Measurements from ENCODE around the gene RHOF. TPM values are rescaled to one million over a fixed set of nuclear protein-coding genes. Genes with fewer than 3 reads are reported as not detected.
"Not testable (repeated sequence)": the region's sequence is repeated elsewhere in the genome, so short reads cannot be mapped to it uniquely, and the experiment has no call there.

The RHOF gene
- polyA plus RNA-seq, 1 donor from 2014 or later, result 90.0 TPM

DNA sequence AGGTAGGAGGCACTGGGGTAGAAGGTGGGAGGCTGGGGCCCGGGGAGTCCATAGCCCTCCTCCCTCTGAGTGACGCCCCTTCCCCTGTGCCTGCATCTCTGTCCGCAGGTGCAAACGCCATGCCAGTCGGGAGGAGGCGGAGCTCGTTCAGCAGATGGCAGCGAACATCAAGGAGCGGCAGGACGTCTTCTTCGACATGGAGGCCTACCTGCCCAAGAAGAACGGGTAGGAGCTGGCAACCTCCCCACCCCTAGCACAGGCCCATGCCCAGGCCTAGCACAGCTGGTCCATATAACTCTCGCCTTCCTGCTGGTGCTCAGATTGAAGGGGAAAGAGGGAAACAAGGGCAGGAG is 45.3 kb downstream of the RHOF start:
- Mint-ChIP-seq H3K4me1 (peaks cover 0 to 2% (median 0%) of the 10 kb centered on the region in 3 donors), H3K9me3 (no peaks in the 10 kb centered on the region), H3K27me3 (no peaks in the 10 kb centered on the region), H3K27ac (no peak overlapping the region), H3K36me3 (no peaks in the 10 kb centered on the region), H3K4me3 (no peak overlapping the region)

DNA sequence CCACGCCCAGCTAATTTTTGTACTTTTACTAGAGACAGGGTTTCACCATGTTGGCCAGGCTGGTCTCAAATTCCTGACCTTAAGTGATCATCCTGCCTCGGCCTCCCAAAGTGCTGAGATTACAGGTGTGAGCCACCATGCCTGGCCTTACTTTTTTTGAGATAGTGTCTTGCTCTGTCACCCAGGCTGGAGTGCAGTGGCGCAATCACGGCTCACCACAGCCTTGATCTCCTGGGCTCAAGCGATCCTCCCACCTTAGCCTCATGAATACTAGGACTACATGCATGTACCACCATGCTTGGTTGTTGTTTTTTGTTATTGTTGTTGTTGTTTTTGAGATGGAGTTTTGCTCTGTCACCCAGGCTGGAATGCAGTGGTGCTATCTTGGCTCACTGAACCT is 47.9 kb downstream of the RHOF start:
- not testable (repeated sequence) for H3K4me1 Mint-ChIP-seq, H3K4me3 Mint-ChIP-seq, H3K27ac Mint-ChIP-seq, H3K27me3 Mint-ChIP-seq, H3K36me3 Mint-ChIP-seq, H3K9me3 Mint-ChIP-seq

DNA sequence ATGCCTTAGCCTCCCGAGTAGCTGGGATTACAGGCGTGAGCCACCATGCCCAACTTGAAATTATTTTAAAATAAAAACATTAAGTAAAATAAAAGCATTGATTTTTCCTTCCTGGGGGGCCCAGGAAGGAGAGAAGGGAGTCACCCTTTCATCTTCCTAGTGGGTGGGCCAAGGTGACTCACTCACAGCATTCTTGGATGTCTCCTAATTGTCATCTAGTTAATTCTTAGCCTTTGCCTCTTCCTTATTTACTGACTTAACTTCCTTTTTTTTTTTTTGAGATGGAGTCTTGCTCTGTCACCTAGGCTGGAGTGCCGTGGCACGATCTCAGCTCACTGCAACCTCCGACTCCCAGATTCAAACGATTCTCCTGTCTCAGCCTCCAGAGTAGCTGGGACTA is 51.7 kb downstream of the RHOF start:
- peak overlapping the region in 1 of 3 donors; percentile 13 for H3K27ac Mint-ChIP-seq
- no peaks in the 10 kb centered on the region for H3K9me3 Mint-ChIP-seq
- peak overlapping the region in 1 of 4 donors; percentile 65 for H3K4me3 Mint-ChIP-seq
- no peaks in the 10 kb centered on the region for H3K27me3 Mint-ChIP-seq
- no peaks in the 10 kb centered on the region for H3K4me1 Mint-ChIP-seq
- H3K36me3 Mint-ChIP-seq, result peaks cover 2% of the 10 kb centered on the region

DNA sequence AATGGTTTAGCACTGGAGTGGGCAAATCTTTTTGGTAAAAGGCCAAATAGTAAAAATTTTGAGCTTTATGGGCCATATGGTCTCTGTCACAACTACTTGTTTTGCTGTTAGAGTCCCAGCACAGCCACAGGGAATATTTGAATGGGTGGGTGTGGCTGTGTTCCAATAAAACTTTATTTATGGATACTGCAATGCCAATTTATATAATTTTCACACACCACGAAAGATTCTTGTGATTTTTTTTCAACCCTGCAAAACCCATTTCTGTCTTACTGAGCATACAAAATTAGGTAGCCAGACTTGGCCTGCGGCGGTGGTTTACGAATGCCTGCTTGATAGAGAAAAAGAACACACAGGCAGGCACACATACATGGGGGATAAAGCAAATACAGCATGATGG is 52.6 kb downstream of the RHOF start:
- H3K9me3 Mint-ChIP-seq, result no peaks in the 10 kb centered on the region
- no peaks in the 10 kb centered on the region for H3K4me1 Mint-ChIP-seq
- H3K36me3 Mint-ChIP-seq, result peaks cover 2% of the 10 kb centered on the region
- no peak overlapping the region for H3K27ac Mint-ChIP-seq
- no peaks in the 10 kb centered on the region for H3K27me3 Mint-ChIP-seq
- H3K4me3 Mint-ChIP-seq, result no peak overlapping the region

DNA sequence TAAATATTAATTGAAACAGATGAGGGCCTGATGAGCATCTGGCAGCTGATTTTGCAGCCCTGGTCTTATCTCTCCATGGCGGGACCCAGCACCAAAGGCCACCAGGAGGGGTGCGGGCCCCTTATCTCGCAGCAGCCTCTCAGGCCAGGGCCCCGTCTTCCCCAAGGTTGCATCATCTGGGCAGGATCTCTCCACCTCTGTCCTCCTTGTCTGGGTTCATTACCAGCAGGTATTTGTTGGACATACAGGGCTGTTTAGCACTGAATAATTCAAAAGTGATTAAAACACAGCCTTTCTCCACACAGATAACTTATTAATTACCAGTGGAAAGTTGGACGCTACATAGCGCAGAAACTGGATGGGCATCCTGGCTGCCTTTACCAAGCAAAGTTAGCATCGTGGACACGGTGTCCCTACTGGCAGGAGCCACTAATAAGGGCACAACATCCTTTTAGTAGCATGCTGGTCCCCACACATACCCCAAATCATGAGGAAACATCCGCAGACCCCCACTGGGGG is 55.1 kb downstream of the RHOF start:
- Mint-ChIP-seq H3K27me3 (no peaks in the 10 kb centered on the region), H3K4me3 (no peak overlapping the region), H3K27ac (no peak overlapping the region), H3K36me3 (peaks cover 2% of the 10 kb centered on the region), H3K9me3 (no peaks in the 10 kb centered on the region), H3K4me1 (no peaks in the 10 kb centered on the region)

DNA sequence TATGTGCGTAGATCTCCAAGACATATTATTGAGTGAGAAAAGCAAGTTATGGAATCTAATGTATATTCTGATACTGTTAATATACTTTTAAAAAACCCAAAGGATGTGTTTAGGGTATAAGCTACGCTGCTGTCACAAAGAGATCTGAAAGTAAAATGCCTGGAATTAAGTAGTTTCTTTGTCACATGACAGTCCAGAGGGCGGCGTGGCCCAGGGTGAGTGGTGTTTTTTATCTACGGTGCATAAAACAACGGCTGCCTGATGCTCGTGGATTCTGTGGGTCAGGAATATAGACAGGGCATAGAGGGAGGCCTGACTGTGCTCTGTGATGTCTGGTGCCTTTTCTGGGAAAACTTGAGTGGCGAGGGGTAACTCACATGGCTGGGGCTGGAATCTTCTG is 59.6 kb downstream of the RHOF start:
- H3K4me3 Mint-ChIP-seq, result no peak overlapping the region
- no peaks in the 10 kb centered on the region for H3K27me3 Mint-ChIP-seq
- H3K4me1 Mint-ChIP-seq, result no peaks in the 10 kb centered on the region
- H3K27ac Mint-ChIP-seq, result no peak overlapping the region
- H3K36me3 Mint-ChIP-seq, result no peaks in the 10 kb centered on the region
- no peaks in the 10 kb centered on the region for H3K9me3 Mint-ChIP-seq

DNA sequence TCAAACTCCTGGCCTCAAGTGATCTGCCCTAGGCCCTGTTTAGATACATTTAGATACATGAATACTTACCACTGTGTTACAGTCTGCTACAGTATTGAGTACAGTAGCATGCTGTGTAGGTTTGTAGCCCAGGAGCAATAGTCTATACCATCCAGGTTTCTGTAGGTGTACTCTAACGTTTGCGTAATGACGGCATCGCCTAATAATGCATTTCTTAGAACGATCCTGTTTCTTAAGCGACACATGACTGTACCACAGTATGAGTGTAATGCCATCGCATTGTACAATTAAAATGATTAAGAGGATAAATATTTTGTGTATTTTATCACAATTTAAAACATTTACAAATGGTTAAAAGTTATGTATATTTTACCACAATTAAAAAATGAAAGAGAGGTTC is 62.0 kb downstream of the RHOF start:
- no peaks in the 10 kb centered on the region for H3K4me1 Mint-ChIP-seq
- H3K27ac Mint-ChIP-seq, result peak overlapping the region in 2 of 3 donors; percentile 16 to 43
- no peaks in the 10 kb centered on the region for H3K9me3 Mint-ChIP-seq
- H3K4me3 Mint-ChIP-seq, result no peak overlapping the region
- no peaks in the 10 kb centered on the region for H3K27me3 Mint-ChIP-seq
- no peaks in the 10 kb centered on the region for H3K36me3 Mint-ChIP-seq

DNA sequence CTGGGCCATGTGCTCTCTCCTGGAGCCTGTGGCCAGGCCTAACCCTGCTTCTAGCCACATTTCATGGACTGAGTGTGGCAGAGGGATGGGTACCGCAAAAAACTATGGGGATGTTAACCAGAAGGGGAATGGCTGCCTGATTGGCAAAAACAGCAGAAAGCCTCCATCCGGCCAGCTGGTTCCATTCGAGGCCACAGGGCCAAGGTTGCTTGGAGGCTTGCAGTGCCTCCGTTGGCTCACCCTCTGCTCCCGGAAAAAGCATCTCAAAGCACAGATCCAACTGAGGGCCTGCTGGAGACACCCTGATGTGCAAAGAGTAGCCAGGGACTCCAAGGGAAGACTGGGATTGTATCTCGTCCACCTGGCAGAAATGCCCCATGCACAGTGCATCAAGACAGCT is 64.5 kb downstream of the RHOF start:
- Mint-ChIP-seq H3K4me1 (no peaks in the 10 kb centered on the region), H3K4me3 (no peak overlapping the region), H3K36me3 (peaks cover 2% of the 10 kb centered on the region), H3K27me3 (no peaks in the 10 kb centered on the region), H3K9me3 (no peaks in the 10 kb centered on the region), H3K27ac (no peak overlapping the region)

Other genes with a start within 250 kb of the RHOF start
- 49.0 TPM for gene KDM2B, start 212.7 kb downstream of the RHOF start, polyA plus RNA-seq
- 109 TPM for gene ORAI1, start 167.2 kb downstream of the RHOF start, polyA plus RNA-seq
- 0.24 TPM for gene MORN3, start 124.0 kb downstream of the RHOF start, polyA plus RNA-seq
- gene TMEM120B, start 80.9 kb downstream of the RHOF start, polyA plus RNA-seq, result 2.7 TPM
- 2.3 TPM for gene SETD1B, start 10.3 kb upstream of the RHOF start, polyA plus RNA-seq
- gene HPD, start 65.2 kb upstream of the RHOF start, polyA plus RNA-seq, result not detected
- gene PSMD9, start 95.1 kb upstream of the RHOF start, polyA plus RNA-seq, result 78.3 TPM
- not detected for gene CFAP251, start 124.9 kb upstream of the RHOF start, polyA plus RNA-seq
- 18.7 TPM for gene BCL7A, start 228.2 kb upstream of the RHOF start, polyA plus RNA-seq